C1 segment of cervical spinal cord (tissue), 14 donors: ENCODE data around the gene TTBK2.
"Not testable (repeated sequence)": the region's sequence is repeated elsewhere in the genome, so short reads cannot be mapped to it uniquely, and the experiment has no call there.

Source experiments
- DNase-seq, 14 donors: peaks; one replicate each; lab custom pipeline; 2025; lab: John Stamatoyannopoulos, UW

TTBK2 gene

DNA sequence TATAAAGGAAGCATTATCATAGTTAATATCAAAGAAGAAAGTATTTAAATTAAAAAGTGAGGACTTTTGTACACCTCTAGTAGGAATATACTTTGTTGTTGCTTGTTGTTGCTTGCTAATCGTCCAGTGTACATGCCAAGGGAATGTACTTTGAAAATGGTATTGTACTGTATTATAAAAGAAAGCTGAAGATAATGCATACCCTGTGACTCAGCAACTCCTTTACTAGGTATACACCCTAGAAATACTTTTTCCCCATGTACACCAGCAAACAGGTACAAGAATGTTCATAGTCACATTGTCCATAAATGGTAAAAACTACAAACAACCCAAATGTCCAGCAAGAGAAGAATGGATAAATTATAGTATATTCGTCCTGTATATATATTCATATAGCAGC, 12.0 kb downstream of the TTBK2 start:
- DNase-seq = no peak

DNA sequence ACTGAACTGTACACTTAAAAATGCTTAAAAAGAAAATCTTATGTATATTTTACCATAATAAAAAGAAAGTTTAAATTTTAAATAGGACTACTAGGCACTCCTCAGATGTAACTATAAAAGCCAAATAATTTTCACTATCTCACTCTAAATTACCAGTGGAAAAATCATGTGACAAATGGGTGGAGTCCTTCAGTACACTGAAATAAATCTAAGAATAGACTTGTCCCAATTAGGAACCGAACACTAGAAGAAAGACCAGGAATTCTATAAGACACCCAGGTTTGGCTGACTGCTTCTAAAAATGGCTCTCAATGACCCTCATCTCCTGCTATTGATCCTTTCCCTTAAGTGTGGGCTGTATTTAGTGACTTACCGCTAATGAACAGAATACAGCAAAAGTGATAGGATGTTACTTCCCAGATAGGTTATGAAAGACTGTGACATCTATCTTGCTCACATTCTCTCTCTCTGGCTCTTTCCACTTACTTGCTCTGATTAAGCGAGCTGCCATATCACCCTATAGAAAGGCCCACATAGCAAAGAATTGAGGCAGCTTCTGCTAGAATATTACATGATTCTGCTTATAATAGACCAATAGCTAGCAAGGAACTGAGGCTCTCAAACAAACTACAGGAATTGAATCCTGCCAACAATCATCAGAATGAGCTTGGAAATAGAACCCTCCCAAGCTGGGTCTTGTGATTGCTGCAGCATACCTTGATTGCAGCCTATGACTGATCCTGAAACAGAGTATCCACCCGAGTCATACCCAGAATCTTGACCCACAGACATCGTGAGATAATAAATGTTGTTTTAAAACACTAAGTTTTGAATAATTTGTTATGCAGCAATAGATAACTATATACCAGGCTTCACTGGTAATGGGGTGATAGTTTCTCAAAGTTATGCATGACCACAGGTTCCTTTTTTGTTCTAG, 16.9 kb downstream of the TTBK2 start:
- no peak for DNase-seq

DNA sequence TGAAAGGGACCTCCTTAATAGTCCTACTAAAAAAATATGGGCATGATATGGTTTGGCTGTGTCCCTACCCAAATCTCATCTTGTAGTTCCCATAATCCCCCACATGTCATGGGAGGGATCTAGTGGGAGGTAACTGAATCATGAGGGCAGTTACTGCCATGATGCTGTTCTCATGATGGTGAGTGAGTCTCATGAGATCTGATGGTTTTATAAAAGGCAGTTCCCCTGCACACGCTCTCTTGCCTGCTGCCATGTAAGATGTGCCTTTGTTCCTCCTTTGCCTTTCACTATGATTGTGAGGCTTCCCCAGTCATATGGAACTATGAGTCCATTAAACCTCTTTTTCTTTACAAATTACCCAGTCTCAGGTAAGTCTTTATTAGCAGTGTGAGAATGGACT, 26.7 kb downstream of the TTBK2 start:
- DNase-seq = not testable (repeated sequence)

DNA sequence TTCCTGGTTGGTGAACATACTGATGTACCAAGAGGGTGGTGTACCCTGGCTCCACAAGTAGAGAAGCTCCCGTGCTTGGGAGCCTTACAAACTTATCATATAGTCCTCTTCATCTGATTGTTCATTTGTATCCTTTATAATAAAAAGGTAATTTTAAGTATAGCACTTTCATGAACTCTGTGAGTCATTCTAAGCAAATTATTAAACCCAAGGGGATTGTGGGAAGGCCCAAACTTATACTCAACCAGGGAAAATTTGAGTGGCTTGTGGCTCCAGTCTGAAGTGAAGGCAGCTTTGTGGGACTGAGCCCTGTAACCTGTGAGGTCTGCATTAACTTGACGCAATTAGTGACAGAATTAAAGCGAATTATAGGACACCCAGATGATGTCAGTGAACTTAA, 29.0 kb downstream of the TTBK2 start:
- no peak for DNase-seq

DNA sequence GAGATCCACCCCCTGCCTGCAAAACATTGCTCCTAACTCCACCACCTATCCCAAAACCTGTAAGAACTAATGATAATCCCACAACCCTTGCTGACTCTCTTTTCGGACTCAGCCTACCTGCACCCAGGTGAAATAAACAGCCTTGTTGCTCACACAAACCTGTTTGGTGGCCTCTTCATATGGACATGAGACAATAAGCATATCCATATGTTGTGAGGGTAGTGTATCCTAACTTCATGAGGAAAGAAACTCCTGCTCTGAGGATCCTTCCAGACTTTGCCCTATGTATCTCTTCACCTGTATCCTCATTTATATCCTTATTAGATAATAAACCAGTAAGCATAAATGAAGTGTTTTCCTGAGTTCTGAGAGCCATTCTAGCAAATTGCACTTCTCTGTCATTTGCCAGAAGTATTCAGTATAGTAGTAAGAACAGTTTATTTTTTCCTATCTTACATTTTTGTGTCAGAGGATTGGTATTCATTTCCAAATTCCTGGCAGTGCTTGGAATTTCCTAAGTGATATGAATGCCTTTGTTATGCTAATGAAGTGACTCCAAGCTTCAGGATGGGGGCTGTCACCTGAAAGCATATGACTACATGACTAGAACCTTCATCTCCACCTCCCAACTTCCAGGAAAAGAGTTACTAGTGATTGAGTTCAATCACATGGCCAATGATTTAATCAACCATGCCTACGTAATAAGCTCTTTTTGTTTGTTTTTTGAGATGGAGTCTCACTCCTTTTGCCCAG, 30.2 kb downstream of the TTBK2 start:
- DNase-seq = no peak

DNA sequence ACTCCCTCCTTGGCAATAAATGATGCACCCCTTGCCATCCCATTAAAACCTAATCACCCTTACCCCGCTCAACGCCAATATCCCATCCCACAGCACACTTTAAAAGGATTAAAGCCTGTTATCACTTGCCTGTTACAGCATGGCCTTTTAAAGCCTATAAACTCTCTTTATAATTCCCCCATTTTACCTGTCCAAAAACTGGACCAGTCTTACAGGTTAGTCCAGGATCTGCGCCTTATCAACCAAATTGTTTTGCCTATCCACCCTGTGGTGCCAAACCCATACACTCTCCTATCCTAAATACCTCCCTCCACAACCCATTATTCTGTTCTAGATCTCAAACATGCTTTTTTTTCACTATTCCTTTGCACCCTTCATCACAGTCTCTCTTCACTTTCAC, 33.2 kb downstream of the TTBK2 start:
- DNase-seq = not testable (repeated sequence)

DNA sequence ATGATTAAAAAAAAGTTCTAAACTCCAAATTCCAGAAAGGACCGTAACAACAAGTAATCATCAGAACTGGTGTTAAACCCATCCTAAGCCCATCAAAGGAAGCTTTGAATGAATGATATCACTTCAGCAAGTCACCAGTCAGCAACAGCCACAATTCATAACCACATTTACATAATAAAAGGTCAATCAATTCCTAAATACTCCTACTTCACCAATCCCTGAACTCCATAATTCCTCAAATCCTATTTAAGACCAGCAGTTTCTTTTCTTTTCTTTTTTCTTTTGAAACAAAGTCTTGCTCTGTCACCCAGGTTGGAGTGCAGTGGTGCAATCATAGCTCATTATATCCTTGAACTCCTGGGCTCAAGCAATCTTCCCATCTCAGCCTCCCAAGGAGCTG, 40.5 kb downstream of the TTBK2 start:
- DNase-seq = no peak

DNA sequence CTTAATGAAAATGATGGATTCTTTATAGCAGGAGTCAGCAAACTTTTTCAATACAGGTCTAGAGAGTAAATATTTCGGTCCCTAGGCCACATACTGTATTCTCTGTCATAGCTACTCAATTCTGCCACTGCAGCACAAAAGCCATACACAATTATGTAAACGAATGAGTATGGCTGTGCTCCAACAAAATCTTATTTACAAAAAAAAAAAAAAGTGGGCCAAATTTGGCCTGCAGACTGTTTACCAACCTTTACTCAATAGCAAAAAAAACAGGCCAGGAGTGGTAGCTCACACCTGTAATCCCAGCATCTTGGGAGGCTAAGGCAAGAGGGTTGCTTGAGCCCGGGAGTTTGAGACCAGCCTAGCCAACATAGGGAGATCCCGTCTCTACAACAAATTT, 41.1 kb downstream of the TTBK2 start:
- peak in 1 of 14 donors; percentile 2 for DNase-seq

DNA sequence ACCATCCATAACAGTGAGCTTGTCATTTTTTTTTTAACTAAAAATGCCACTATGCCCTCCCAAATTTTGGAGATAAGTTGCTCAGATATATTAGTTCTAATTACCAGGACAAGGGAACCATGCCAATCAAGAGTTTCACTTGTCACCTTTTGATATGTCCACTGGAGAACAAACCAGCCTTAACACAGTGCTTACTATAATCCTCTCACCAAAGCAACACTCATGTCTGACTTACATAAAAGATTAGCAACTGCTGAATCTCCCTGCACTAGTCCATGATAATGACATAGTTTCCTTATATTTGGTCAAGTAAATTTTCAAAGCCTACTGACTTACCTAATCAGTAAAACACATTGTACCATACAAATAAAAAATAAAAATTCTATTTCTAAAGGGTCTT, 44.4 kb downstream of the TTBK2 start:
- no peak for DNase-seq

DNA sequence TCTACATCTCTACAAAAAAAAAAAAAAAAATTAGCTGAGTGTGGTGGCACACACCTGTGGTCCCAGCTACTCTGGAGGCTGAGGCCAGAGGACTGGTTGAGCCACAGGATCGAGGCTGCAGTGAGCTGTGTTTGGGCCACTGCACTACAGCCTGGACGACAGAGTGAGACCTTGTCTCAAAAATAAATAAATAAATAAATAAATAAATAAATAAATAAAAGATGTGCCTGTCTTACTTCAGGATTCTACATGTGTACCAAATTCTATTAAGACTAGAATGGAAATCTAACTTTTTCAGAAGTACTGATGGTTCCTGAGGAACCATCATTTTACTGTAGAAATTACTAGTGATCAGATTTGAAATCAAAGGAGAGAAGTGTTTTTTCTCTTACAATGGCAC, 51.9 kb downstream of the TTBK2 start:
- no peak for DNase-seq

DNA sequence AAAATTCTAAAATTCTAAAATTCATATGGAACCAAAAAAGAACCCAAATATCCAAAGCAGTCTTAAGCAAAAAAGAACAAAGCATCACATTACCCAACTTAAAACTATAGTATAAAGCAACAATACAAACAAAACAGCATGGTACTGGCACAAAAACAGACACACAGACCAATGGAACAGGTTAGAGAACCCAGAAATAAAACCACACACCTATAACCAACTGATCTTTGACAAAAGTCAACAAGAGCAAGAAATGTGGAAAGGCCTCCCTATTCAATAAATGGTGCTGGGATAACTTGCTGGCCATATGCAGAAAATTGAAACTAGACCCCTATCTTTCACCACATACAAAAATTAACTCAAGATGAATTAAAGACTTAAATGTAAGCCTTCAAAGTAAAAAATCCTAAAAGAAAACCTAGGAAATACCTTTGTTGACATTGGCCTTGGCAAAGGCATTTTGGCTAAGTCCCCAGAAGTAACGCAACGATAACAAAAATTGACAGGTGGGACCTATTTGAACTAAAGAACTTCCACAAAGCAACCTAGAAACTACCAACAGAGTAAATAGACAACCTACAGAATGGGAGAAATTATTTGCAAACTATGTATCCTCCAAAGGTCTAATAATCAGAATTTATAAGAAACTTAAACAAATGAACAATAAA, 56.9 kb downstream of the TTBK2 start:
- DNase-seq = no peak

DNA sequence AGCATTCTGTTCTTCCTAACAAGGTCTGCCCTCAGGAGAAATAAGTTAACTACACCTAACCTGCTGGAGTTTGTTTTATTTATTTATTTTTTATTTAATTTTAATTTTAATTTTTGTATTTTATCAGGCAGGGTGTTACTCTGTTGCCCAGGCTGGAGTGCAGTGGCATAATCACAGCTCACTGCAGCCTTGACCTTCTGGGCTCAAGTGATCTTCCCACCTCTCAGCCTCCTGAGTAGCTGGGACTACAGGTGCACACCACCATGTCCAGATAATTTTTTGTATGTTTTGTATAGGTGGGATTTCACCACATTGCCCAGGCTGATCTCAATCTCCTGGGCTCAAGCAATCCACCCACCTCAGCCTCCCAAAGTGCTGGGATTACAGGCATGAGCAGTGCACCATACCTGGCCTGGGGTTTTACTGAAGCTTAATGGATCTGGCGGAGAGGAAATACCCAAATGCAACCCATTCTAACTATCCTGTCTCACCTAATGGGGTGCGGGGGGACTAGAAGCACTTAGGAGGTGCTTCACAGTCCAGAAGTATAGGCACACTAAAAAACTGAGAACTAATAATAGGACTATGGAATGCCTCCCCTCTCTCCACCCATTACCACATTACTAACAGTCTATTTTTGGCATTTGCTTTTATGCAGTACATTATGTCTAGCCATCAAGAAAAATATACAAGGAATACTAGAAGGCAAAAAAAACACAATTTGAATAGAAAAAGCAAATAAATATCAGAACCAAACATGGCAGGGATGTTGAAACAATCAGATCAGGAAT, 61.4 kb downstream of the TTBK2 start:
- no peak for DNase-seq

DNA sequence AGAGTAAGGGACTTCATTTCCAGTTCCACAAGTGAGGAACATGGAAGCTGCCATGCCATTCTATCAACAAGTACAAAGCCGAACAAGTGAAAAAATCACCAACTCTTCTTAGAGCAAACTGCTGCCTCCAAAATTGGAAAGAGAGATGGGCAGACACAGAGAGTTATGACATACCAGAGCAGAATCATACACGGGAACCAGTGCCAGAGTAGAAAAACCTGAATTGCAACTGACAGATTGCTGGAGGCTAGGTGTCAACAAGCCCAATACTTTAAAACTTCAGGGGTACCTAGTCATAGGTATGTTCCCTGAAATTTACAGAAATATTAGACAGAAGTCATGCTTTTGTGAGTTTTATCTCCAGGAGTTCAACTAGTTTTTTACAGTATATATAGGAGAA, 62.0 kb downstream of the TTBK2 start:
- no peak for DNase-seq

DNA sequence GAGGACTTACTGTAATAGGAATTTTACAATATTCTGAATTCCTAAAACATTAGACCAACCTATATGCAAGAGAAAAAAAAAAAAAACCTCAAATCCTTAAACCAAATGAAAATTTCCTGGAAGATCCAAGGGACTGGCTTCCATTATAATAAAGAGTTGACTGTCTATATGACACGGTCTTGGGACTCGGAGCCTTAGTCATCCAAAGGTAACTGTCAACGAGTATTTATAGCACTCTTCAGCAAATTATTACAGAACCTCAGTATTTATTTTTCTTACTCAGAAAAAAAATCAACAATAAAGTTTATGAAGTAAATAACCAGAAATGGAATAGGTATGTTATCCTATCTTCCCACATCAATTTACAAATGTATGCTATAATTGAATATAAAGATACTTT, 66.0 kb downstream of the TTBK2 start:
- no peak for DNase-seq

DNA sequence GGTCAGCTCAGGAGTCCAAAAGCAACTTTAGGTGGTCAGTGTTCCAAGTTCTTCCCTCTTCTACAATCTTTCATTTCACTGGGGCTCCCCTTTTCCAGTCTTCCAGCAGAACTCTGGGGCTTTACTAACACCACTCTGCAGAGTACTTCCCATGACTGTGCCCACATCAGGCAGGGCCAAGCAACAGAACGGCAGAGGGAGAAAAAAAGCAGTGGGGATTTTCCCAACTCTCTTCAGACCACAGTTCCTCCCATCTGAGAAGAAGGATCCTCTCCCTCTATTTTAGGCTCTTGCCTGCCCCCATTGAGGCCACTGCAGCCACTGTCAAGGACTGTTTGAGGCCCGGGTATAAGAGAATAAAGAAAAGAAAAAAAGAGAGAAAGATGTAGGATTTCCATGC, 70.7 kb downstream of the TTBK2 start:
- no peak for DNase-seq

DNA sequence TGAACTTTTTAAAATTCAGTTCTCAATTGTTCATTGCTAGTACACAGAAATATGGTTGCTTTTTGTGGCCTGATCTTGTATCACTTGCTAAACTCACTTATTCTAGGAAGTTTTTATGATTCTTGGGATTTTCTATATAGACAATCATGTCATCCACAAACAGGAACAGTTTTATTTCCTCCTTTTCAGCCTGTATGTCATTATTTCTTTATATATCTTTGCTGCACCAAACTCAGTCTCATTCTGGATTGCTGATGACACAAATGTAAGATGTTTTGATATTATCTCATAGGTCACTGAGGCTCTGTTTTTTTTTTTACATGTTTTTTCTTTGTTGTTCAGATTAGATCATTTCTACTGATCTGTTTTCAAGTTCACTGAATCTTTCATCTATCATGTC, 71.7 kb downstream of the TTBK2 start:
- DNase-seq = no peak

DNA sequence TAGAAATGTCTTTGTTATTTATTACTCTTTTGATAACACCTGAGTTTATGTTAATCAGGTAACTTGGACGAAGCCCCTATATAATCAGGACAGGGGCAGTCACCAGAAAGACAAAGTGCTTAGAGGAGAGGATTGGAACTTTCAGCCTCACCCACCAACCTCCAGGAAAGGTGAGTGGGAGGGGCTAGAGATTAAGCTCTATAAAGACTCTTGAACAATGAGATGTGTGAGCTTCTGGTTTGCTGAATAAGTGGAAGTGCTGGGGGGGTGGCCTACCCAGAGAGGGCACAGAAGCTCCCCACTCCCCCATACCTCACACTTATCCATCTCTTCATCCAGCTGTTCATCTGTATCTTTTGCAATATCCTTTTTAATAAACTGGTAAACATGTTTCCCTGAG, 73.9 kb downstream of the TTBK2 start:
- no peak for DNase-seq

DNA sequence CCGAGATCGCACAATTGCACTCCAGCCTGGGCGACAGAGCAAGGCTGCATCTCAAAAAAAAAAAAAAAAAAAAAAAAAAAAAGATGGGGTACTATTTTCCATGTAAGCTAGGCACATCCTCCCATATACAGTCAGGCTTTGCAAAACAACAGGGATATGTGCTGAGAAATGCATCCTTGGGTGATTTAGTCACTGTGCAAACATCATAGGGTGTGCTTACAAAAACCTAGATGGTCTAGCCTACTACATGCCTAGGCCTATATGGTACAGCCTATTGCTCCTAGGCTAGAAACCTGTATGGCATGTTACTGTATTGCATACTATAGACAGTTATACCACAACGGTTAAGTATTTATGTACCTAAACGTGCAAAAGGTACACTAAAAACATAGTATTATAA, 75.0 kb downstream of the TTBK2 start:
- no peak for DNase-seq

DNA sequence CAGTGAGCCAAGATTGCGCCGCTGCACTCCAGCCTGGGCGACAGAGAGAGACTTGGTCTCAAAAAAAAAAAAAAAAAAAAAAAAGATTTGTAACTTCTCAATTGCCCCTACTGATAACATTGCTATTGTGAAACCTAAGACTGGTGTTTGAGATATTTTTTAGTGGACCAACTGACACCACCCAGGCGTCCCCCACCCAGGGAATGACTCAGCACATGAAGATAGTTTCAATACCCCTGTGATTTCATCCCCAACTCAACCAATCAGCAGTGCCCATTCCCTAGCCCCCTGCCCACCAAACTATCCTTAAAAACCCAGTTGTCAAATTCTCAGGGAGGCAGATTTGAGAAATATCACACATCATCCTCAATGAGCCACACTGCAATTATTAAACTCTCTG, 76.9 kb downstream of the TTBK2 start:
- no peak for DNase-seq

DNA sequence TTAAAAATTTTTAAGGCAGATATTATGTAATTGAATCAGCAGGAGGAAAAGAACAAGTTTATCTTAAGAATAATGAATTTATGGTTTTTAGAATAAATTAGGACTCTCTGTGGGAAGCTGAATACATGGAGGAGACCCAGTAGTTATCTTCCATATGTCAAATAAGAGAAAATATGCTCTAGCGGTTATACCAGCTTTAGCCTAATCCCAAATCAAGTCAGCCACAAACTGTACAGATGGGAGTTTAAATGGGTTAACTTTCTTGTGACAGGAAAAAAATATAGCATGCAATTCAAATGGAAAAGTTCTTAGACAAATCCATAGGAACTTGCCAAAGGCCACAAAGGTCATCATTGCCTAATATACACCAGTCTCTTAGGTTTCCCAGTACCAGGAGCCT, 84.3 kb downstream of the TTBK2 start:
- DNase-seq = no peak

DNA sequence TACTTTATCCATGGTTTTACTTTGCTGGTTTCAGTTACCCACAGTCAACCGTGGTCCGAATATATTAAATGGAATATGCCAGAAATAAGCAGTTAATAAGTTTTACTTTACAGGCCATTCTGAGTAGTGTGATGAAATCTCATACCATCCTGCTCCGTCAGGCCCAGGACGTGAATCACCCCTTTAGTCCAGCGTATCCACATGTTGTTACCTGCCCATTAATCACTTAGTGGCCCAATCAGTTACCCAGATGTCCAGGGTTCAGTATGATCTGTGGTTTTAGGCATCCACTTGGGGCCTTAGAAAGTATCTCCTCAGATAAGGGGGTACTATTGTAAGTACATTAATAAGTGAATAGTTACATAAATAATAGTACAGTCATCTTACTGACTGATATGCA, 88.0 kb downstream of the TTBK2 start:
- no peak for DNase-seq
